CD4-positive, alpha-beta memory T cell (primary cell): ENCODE data around the gene SLC30A9. TPM values are rescaled to one million over a fixed set of nuclear protein-coding genes. Genes with fewer than 3 reads are reported as not detected.
A peak's percentile ranks its signal among the peaks of the same experiment; 100 is the strongest.

Experiments
- CTCF ChIA-PET: fragments of 350-600 bp; sonication (Branson Sonifier 250); formaldehyde crosslinking; loops from one replicate; lab custom pipeline; 2021; ENCODE audit warnings: inconsistent platforms; ENCODE audit not compliant: partially characterized antibody; lab: Charles Lee
- POLR2A ChIA-PET: fragments of 350-600 bp; sonication (Branson Sonifier 250); formaldehyde crosslinking; loops from one replicate; lab custom pipeline; 2021; ENCODE audit not compliant: partially characterized antibody; lab: Charles Lee
- DNase-seq, 5 donors: peaks; one replicate each; pipeline versions ENCODE4 v3.0.0 to v3.0.0-alpha.2; 2020 to 2022; ENCODE audit warnings: mixed read lengths in 1 of 5
- H3K27ac ChIP-seq: one replicate; pipeline ENCODE4 v1.7.0; 2013; ENCODE audit warnings: low read depth, low read length
- H3K27me3 ChIP-seq: 2 replicates; pipeline ENCODE4 v1.7.0; 2013; ENCODE audit warnings: mild to moderate bottlenecking, low read length, moderate library complexity; ENCODE audit not compliant: insufficient read depth
- H3K36me3 ChIP-seq: 2 replicates; pipeline ENCODE4 v1.7.0; 2013; ENCODE audit warnings: mild to moderate bottlenecking, low read length, moderate library complexity; ENCODE audit not compliant: insufficient read depth
- H3K4me1 ChIP-seq: 2 replicates; pipeline ENCODE4 v1.7.0; 2013; ENCODE audit warnings: mild to moderate bottlenecking, low read length, moderate library complexity; ENCODE audit not compliant: insufficient read depth
- H3K4me3 ChIP-seq, 2 donors: one replicate each; pipeline ENCODE4 v1.7.0; 2013; ENCODE audit warnings: low read length in 2 of 2, mild to moderate bottlenecking in 1 of 2
- H3K9me3 ChIP-seq, 2 donors: one replicate each; pipeline ENCODE4 v1.7.0; 2013; ENCODE audit warnings: low read length in 2 of 2, control low read depth in 1 of 2; ENCODE audit not compliant: control insufficient read depth in 1 of 2
- H3K27ac Mint-ChIP-seq, 7 donors: one replicate each; pipeline ENCODE4 v1.8.0; 2020 to 2021; ENCODE audit warnings: mixed read lengths in 7 of 7, mild to moderate bottlenecking in 6 of 7, inconsistent platforms in 3 of 7, moderate library complexity in 3 of 7
- H3K27me3 Mint-ChIP-seq, 2 donors: one replicate each; pipeline ENCODE4 v1.8.0; 2020 to 2021; ENCODE audit warnings: mixed read lengths in 2 of 2
- H3K36me3 Mint-ChIP-seq, 2 donors: one replicate each; pipeline ENCODE4 v1.8.0; 2020 to 2021; ENCODE audit warnings: mixed read lengths in 2 of 2, inconsistent platforms in 1 of 2, mild to moderate bottlenecking in 1 of 2
- H3K4me1 Mint-ChIP-seq, 4 donors: one replicate each; pipeline ENCODE4 v1.8.0; 2020 to 2021; ENCODE audit warnings: mixed read lengths in 4 of 4, mild to moderate bottlenecking in 1 of 4
- H3K4me3 Mint-ChIP-seq, 8 donors: one replicate each; pipeline ENCODE4 v1.8.0; 2020 to 2021; ENCODE audit warnings: mixed read lengths in 8 of 8, mild to moderate bottlenecking in 7 of 8, moderate library complexity in 6 of 8, inconsistent platforms in 3 of 8
- H3K9me3 Mint-ChIP-seq, 8 donors: one replicate each; pipeline ENCODE4 v1.8.0; 2020 to 2021; ENCODE audit warnings: mixed read lengths in 8 of 8, mild to moderate bottlenecking in 5 of 8, inconsistent platforms in 3 of 8, moderate library complexity in 1 of 8
- intact Hi-C: fragments of 100-400 bp; cut with micrococcal nuclease; formaldehyde crosslinking; loops from one replicate; pipeline ENCODE4 v1.15.1; 2023
- polyA plus RNA-seq, 2 donors: library from polyadenylated mRNA; unstranded; fragments of 300-500 nt; fragmentation: Illumina TruSeq; gene quantifications; one replicate each; pipeline ENCODE4 v1.2.3, GENCODE V29; 2021
- total RNA-seq, 2 experiments: library from RNA; stranded (reverse); gene quantifications; one replicate each; pipeline ENCODE4 v1.2.3, GENCODE V29; 2021

The SLC30A9 gene
- total and polyA plus RNA-seq, 4 experiments from 2014 or later = 28.6 to 42.8 (median 34.3) TPM

GRCh38 chr4:41982716-41983115 is 7.6 kb upstream of the SLC30A9 start:
- no peaks in the 10 kb centered on the region for H3K9me3 Mint-ChIP-seq
- no peaks in the 10 kb centered on the region for H3K4me1 ChIP-seq
- H3K27ac ChIP-seq = no peak overlapping the region
- H3K9me3 ChIP-seq = no peaks in the 10 kb centered on the region
- H3K27me3 ChIP-seq = no peaks in the 10 kb centered on the region
- no peaks in the 10 kb centered on the region for H3K36me3 Mint-ChIP-seq
- intact Hi-C loops = no loop called here
- no peak overlapping the region for H3K4me3 ChIP-seq
- H3K27me3 Mint-ChIP-seq = no peaks in the 10 kb centered on the region
- no peaks in the 10 kb centered on the region for H3K4me1 Mint-ChIP-seq
- ChIA-PET CTCF (no interaction called here), POLR2A (no interaction called here)
- H3K36me3 ChIP-seq = no peaks in the 10 kb centered on the region
- no peak overlapping the region for H3K4me3 Mint-ChIP-seq
- H3K27ac Mint-ChIP-seq = no peak overlapping the region
- DNase-seq = no peak

- Histone ChIP-seq H3K36me3 (no peaks in the 10 kb centered on the region), H3K4me1 (peaks cover 7% of the 10 kb centered on the region), H3K4me3 (no peak overlapping the region), H3K9me3 (no peaks in the 10 kb centered on the region), H3K27me3 (no peaks in the 10 kb centered on the region), H3K27ac (no peak overlapping the region)
- no peaks in the 10 kb centered on the region for H3K27me3 Mint-ChIP-seq
- no peak overlapping the region for H3K27ac Mint-ChIP-seq
- ChIA-PET POLR2A (no interaction called here), CTCF (interaction anchor here (0.9 kb wide), 1 partner anchor 22 kb away, joined by 3 read pairs; no protein-coding TSS in a partner anchor)
- DNase-seq = no peak
- no peak overlapping the region for H3K4me3 Mint-ChIP-seq
- intact Hi-C loops = no loop called here
- no peaks in the 10 kb centered on the region for H3K9me3 Mint-ChIP-seq
- peaks cover 0 to 5% of the 10 kb centered on the region in 2 donors for H3K36me3 Mint-ChIP-seq
- H3K4me1 Mint-ChIP-seq = peaks cover 5 to 12% (median 8%) of the 10 kb centered on the region in 4 donors
Measured at GRCh38 chr4:41985151-41985550, 5.2 kb upstream of the SLC30A9 start.

GRCh38 chr4:41989994-41990364 is 351 bp upstream of the SLC30A9 start:
- Histone ChIP-seq H3K4me3 (peak overlapping the region; percentile 67 to 87), H3K4me1 (peaks cover 32% of the 10 kb centered on the region), H3K36me3 (no peaks in the 10 kb centered on the region), H3K27ac (peak overlapping the region; percentile 86), H3K9me3 (no peaks in the 10 kb centered on the region), H3K27me3 (no peaks in the 10 kb centered on the region)
- H3K9me3 Mint-ChIP-seq = peaks cover 0 to 3% (median 0%) of the 10 kb centered on the region in 8 donors
- H3K4me1 Mint-ChIP-seq = peaks cover 14 to 35% (median 26%) of the 10 kb centered on the region in 4 donors
- H3K27me3 Mint-ChIP-seq = no peaks in the 10 kb centered on the region
- peak overlapping the region; percentile 90 to 99 (median 98) for H3K4me3 Mint-ChIP-seq
- ChIA-PET POLR2A (interaction anchor here (0.6 to 2.7 kb wide), 5 partner anchors 11 to 290 kb away, joined by 3 to 19 read pairs (median 4); partner anchors contain the start of gene TMEM33), CTCF (interaction anchor here (1.6 kb wide), 1 partner anchor 14 kb away, joined by 6 read pairs; no protein-coding TSS in a partner anchor)
- no peak for DNase-seq
- peaks cover 0 to 7% of the 10 kb centered on the region in 2 donors for H3K36me3 Mint-ChIP-seq
- H3K27ac Mint-ChIP-seq = peak overlapping the region; percentile 96 to 100 (median 99)
- intact Hi-C loops = loop anchor here (1.0 kb wide), 2 partner anchors 55 to 667 kb away; partner anchors contain the start of genes ATP8A1 and TMEM33

- Histone ChIP-seq H3K9me3 (no peaks in the 10 kb centered on the region), H3K27ac (no peak overlapping the region), H3K4me3 (no peak overlapping the region), H3K4me1 (peaks cover 32% of the 10 kb centered on the region), H3K36me3 (no peaks in the 10 kb centered on the region), H3K27me3 (no peaks in the 10 kb centered on the region)
- H3K27ac Mint-ChIP-seq = peak overlapping the region in 4 of 7 donors; percentile 15 to 100 (median 99)
- peaks cover 0 to 7% of the 10 kb centered on the region in 2 donors for H3K36me3 Mint-ChIP-seq
- H3K4me3 Mint-ChIP-seq = peak overlapping the region in 6 of 8 donors; percentile 23 to 99 (median 98)
- POLR2A ChIA-PET = interaction anchor here (0.7 to 2.7 kb wide), 3 partner anchors 20 to 58 kb away, joined by 3 to 19 read pairs (median 3); partner anchors contain the start of gene TMEM33
- CTCF ChIA-PET = no interaction called here
- intact Hi-C loops = no loop called here
- peaks cover 0 to 3% (median 0%) of the 10 kb centered on the region in 8 donors for H3K9me3 Mint-ChIP-seq
- peaks cover 18 to 41% (median 31%) of the 10 kb centered on the region in 4 donors for H3K4me1 Mint-ChIP-seq
- DNase-seq = no peak
- no peaks in the 10 kb centered on the region for H3K27me3 Mint-ChIP-seq
Measured at GRCh38 chr4:41991916-41992767, 1.8 kb downstream of the SLC30A9 start.

GRCh38 chr4:41992967-41993857 is 2.9 kb downstream of the SLC30A9 start:
- no peaks in the 10 kb centered on the region for H3K9me3 ChIP-seq
- peaks cover 32% of the 10 kb centered on the region for H3K4me1 ChIP-seq
- no peak overlapping the region for H3K27ac ChIP-seq
- no peaks in the 10 kb centered on the region for H3K27me3 Mint-ChIP-seq
- POLR2A ChIA-PET = interaction anchor here (0.7 kb wide), 1 partner anchor 59 kb away, joined by 3 read pairs; no protein-coding TSS in a partner anchor
- no peak overlapping the region for H3K4me3 ChIP-seq
- CTCF ChIA-PET = no interaction called here
- intact Hi-C loops = no loop called here
- H3K4me3 Mint-ChIP-seq = no peak overlapping the region
- H3K27me3 ChIP-seq = no peaks in the 10 kb centered on the region
- no peak for DNase-seq
- peak overlapping the region in 1 of 7 donors; percentile 99 for H3K27ac Mint-ChIP-seq
- H3K36me3 ChIP-seq = no peaks in the 10 kb centered on the region
- peaks cover 0 to 3% (median 0%) of the 10 kb centered on the region in 8 donors for H3K9me3 Mint-ChIP-seq
- peaks cover 0 to 12% of the 10 kb centered on the region in 2 donors for H3K36me3 Mint-ChIP-seq
- H3K4me1 Mint-ChIP-seq = peaks cover 18 to 46% (median 35%) of the 10 kb centered on the region in 4 donors

- intact Hi-C loops = no loop called here
- Mint-ChIP-seq H3K4me1 (peaks cover 16 to 47% (median 34%) of the 10 kb centered on the region in 4 donors), H3K36me3 (peaks cover 0 to 15% of the 10 kb centered on the region in 2 donors), H3K4me3 (no peak overlapping the region), H3K27ac (peak overlapping the region in 1 of 7 donors; percentile 53), H3K9me3 (peaks cover 0 to 3% (median 0%) of the 10 kb centered on the region in 8 donors), H3K27me3 (no peaks in the 10 kb centered on the region)
- CTCF ChIA-PET = interaction anchor here (1.0 kb wide), 1 partner anchor 22 kb away, joined by 3 read pairs; no protein-coding TSS in a partner anchor
- Histone ChIP-seq H3K27me3 (no peaks in the 10 kb centered on the region), H3K9me3 (no peaks in the 10 kb centered on the region), H3K36me3 (no peaks in the 10 kb centered on the region), H3K4me3 (no peak overlapping the region), H3K27ac (no peak overlapping the region), H3K4me1 (peaks cover 30% of the 10 kb centered on the region)
- POLR2A ChIA-PET = no interaction called here
- DNase-seq = no peak
Measured at GRCh38 chr4:41994461-41994985, 4.2 kb downstream of the SLC30A9 start.
